ENCODE measurements around the gene HPCAL1. TPM values are rescaled to one million over a fixed set of nuclear protein-coding genes. Genes with fewer than 3 reads are reported as not detected.

HPCAL1 gene
- total RNA-seq, 1 donor from 2014 or later: 13.1 TPM

DNA sequence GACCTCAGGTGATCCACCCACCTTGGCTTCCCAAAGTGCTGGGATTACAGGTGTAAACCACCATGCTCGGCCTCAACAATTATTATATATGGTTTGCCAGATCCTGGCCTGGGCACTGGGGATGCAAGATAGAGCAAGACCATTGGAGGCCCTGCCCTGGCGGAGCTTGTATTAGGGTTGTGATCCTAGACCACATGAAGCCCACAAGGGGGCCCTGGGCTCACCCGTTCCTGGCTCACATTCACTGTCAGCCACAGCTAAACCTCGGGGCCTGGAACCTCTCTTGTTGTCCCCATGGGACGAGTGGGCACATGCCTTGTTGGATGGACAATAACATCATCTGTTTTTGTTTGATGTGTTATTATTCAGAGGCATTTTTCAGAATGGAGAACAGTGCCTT, 14.9 kb downstream of the HPCAL1 start:
- DNase-seq: no peak

DNA sequence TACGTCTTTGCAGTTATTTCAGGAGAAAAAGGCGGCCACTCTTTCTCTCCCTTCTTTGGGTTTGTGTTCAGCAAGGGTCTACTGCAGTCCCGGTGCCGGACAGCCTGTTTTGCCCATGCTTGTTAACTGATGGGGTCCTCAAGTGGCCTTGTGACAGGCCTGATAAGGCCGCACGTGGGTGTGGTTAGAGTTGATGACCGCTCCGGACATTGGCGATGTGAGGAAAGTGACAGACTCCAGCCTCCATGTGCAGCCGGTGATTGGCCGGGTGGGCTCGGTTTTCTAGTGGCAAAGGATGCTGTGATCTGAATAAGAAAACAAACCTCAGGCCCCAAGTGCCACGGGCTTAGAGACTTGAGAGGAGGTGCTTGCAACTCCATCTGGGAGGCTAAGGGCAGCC, 15.6 kb downstream of the HPCAL1 start:
- TF ChIP-seq, protein P1, sequence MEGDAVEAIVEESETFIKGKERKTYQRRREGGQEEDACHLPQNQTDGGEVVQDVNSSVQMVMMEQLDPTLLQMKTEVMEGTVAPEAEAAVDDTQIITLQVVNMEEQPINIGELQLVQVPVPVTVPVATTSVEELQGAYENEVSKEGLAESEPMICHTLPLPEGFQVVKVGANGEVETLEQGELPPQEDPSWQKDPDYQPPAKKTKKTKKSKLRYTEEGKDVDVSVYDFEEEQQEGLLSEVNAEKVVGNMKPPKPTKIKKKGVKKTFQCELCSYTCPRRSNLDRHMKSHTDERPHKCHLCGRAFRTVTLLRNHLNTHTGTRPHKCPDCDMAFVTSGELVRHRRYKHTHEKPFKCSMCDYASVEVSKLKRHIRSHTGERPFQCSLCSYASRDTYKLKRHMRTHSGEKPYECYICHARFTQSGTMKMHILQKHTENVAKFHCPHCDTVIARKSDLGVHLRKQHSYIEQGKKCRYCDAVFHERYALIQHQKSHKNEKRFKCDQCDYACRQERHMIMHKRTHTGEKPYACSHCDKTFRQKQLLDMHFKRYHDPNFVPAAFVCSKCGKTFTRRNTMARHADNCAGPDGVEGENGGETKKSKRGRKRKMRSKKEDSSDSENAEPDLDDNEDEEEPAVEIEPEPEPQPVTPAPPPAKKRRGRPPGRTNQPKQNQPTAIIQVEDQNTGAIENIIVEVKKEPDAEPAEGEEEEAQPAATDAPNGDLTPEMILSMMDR (IDR thresholded peaks at IDR 0.05; ENCODE audit: partially characterized antibody, unreplicated experiment): no peak
- Mint-ChIP-seq H3K27ac (ENCODE audit: unreplicated experiment) (no peak overlapping the region), H3K4me3 (ENCODE audit: unreplicated experiment) (no peak overlapping the region), H3K9me3 (ENCODE audit: unreplicated experiment) (peaks cover 3% of the 10 kb centered on the region), H3K4me1 (ENCODE audit: low read depth, unreplicated experiment) (no peaks in the 10 kb centered on the region), H3K36me3 (ENCODE audit: unreplicated experiment) (peaks cover 4% of the 10 kb centered on the region), H3K27me3 (ENCODE audit: unreplicated experiment) (peaks cover 2% of the 10 kb centered on the region)
- DNase-seq: no peak

More for the DNA sequence above, 14.9 kb downstream of the HPCAL1 start:
- TF ChIP-seq, protein P1 (IDR thresholded peaks at IDR 0.05; ENCODE audit: partially characterized antibody, unreplicated experiment): no peak
- H3K27me3 Mint-ChIP-seq (ENCODE audit: unreplicated experiment): peaks cover 2% of the 10 kb centered on the region
- peaks cover 4% of the 10 kb centered on the region for H3K36me3 Mint-ChIP-seq (ENCODE audit: unreplicated experiment)
- no peaks in the 10 kb centered on the region for H3K4me1 Mint-ChIP-seq (ENCODE audit: low read depth, unreplicated experiment)
- no peak overlapping the region for H3K27ac Mint-ChIP-seq (ENCODE audit: unreplicated experiment)
- no peak overlapping the region for H3K4me3 Mint-ChIP-seq (ENCODE audit: unreplicated experiment)
- peaks cover 3% of the 10 kb centered on the region for H3K9me3 Mint-ChIP-seq (ENCODE audit: unreplicated experiment)

DNA sequence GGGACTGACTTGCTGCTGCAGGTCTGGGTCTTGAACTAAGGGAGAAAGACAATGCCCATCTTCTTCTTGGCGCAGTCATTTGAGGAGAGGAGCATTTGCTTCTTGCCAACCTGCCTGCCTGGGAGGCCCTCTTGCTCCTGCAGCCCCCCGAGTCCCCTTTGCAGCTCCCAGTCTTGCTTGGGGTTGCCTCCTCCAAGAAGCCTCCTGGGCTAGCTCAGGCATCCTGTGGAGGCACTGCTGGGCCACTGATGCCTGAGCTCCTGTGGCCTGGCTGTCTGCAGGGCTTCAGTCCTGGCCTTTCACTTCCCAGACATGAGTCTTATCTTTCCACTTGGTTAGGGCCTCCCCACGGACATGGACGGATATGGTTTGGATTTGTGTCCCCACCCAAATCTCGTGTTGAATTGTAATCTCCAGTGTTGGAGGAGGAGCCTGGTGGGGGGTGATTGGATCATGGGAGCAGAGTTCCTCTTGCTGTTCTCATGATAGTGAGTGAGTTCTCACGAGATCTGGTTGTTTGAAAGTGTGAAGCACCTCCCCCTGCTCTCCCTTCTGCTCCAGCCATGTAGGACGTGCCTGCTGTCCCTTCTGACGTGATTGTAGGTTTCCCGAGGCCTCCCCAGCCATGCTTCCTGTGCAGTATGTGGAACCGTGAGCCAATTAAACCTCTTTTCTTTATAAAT, 17.3 kb downstream of the HPCAL1 start:
- Mint-ChIP-seq H3K27me3 (ENCODE audit: unreplicated experiment) (peaks cover 2% of the 10 kb centered on the region), H3K27ac (ENCODE audit: unreplicated experiment) (peak overlapping the region; percentile 66), H3K9me3 (ENCODE audit: unreplicated experiment) (peaks cover 5% of the 10 kb centered on the region), H3K36me3 (ENCODE audit: unreplicated experiment) (peaks cover 4% of the 10 kb centered on the region), H3K4me1 (ENCODE audit: low read depth, unreplicated experiment) (peaks cover 1% of the 10 kb centered on the region), H3K4me3 (ENCODE audit: unreplicated experiment) (no peak overlapping the region)
- DNase-seq: no peak
- TF ChIP-seq, protein P1 (IDR thresholded peaks at IDR 0.05; ENCODE audit: partially characterized antibody, unreplicated experiment): no peak

DNA sequence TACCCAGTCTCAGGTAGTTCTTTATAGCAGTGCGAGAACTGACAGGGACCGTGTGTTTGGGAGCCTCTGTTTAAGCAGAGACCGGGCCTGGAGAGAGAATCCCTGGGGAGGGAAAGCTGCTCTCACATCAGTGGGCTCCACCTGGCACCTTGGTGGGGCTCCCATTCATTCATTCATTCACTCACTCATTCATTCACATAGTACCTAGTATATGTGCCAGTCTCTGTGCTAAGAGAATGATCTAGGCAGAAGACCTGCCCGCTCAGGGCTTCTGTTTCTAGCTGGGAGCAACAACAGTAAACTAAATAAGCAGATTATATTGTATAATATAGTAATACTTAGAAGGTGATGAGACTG, 17.8 kb downstream of the HPCAL1 start:
- no peak for DNase-seq
- H3K9me3 Mint-ChIP-seq (ENCODE audit: unreplicated experiment): peaks cover 5% of the 10 kb centered on the region
- no peak overlapping the region for H3K4me3 Mint-ChIP-seq (ENCODE audit: unreplicated experiment)
- H3K36me3 Mint-ChIP-seq (ENCODE audit: unreplicated experiment): peaks cover 4% of the 10 kb centered on the region
- no peak overlapping the region for H3K27ac Mint-ChIP-seq (ENCODE audit: unreplicated experiment)
- H3K27me3 Mint-ChIP-seq (ENCODE audit: unreplicated experiment): peaks cover 2% of the 10 kb centered on the region
- peaks cover 1% of the 10 kb centered on the region for H3K4me1 Mint-ChIP-seq (ENCODE audit: low read depth, unreplicated experiment)
- TF ChIP-seq, protein P1 (IDR thresholded peaks at IDR 0.05; ENCODE audit: partially characterized antibody, unreplicated experiment): no peak

DNA sequence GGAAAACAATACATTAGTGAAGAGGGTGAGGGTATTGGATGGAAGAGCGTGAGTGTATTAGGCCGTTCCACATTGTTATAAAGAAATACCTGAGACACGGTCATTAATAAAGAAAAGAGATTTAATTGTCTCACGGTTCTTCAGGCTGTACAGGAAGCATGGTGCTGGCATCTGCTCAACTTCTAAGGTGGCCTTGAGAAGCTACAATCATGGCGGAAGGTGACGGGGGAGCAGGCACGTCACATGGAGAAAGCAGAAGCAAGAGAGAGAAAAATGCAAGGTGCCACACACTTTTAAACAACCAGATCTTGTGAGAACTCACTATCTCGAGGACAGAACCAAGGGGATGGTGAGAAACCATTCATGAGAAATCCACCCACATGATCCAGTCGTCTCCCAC, 18.2 kb downstream of the HPCAL1 start:
- peaks cover 4% of the 10 kb centered on the region for H3K36me3 Mint-ChIP-seq (ENCODE audit: unreplicated experiment)
- H3K9me3 Mint-ChIP-seq (ENCODE audit: unreplicated experiment): peaks cover 5% of the 10 kb centered on the region
- H3K27ac Mint-ChIP-seq (ENCODE audit: unreplicated experiment): no peak overlapping the region
- H3K4me1 Mint-ChIP-seq (ENCODE audit: low read depth, unreplicated experiment): peaks cover 3% of the 10 kb centered on the region
- no peak overlapping the region for H3K4me3 Mint-ChIP-seq (ENCODE audit: unreplicated experiment)
- no peak for DNase-seq
- H3K27me3 Mint-ChIP-seq (ENCODE audit: unreplicated experiment): peaks cover 2% of the 10 kb centered on the region
- TF ChIP-seq, protein P1 (IDR thresholded peaks at IDR 0.05; ENCODE audit: partially characterized antibody, unreplicated experiment): no peak

Data from glutamatergic neuron (in vitro differentiated cells).